ENCODE data around the gene UACA. TPM values are rescaled to one million over a fixed set of nuclear protein-coding genes. Genes with fewer than 3 reads are reported as not detected.
A peak's percentile ranks its signal among the peaks of the same experiment; 100 is the strongest.

The UACA gene
- total RNA-seq, 1 donor from 2014 or later: 46.2 TPM

- no peak for TF ChIP-seq CTCF (IDR thresholded peaks at IDR 0.05; ENCODE audit: unreplicated experiment)
- Mint-ChIP-seq H3K4me3 (ENCODE audit: low read depth) (no peak overlapping the region), H3K27me3 (peaks cover 14% of the 10 kb centered on the region), H3K27ac (no peak overlapping the region), H3K9me3 (ENCODE audit: low read depth) (no peaks in the 10 kb centered on the region), H3K4me1 (ENCODE audit: low read depth) (peaks cover 2% of the 10 kb centered on the region), H3K36me3 (ENCODE audit: insufficient read depth) (no peaks in the 10 kb centered on the region)
- DNase-seq (ENCODE audit: low spot score, unreplicated experiment): no peak
Observed at GRCh38 chr15:70781236-70781635, 17.9 kb upstream of the UACA start.

GRCh38 chr15:70778258-70779076 is 15.1 kb upstream of the UACA start:
- DNase-seq (ENCODE audit: low spot score, unreplicated experiment): no peak
- peaks cover 5% of the 10 kb centered on the region for H3K4me1 Mint-ChIP-seq (ENCODE audit: low read depth)
- H3K9me3 Mint-ChIP-seq (ENCODE audit: low read depth): no peaks in the 10 kb centered on the region
- H3K36me3 Mint-ChIP-seq (ENCODE audit: insufficient read depth): no peaks in the 10 kb centered on the region
- H3K4me3 Mint-ChIP-seq (ENCODE audit: low read depth): no peak overlapping the region
- TF ChIP-seq CTCF (IDR thresholded peaks at IDR 0.05; ENCODE audit: unreplicated experiment): no peak
- H3K27ac Mint-ChIP-seq: peak overlapping the region; percentile 73
- peaks cover 5% of the 10 kb centered on the region for H3K27me3 Mint-ChIP-seq

- Mint-ChIP-seq H3K4me1 (ENCODE audit: low read depth) (peaks cover 5% of the 10 kb centered on the region), H3K4me3 (ENCODE audit: low read depth) (no peak overlapping the region), H3K27ac (no peak overlapping the region), H3K9me3 (ENCODE audit: low read depth) (no peaks in the 10 kb centered on the region), H3K27me3 (peaks cover 4% of the 10 kb centered on the region), H3K36me3 (ENCODE audit: insufficient read depth) (no peaks in the 10 kb centered on the region)
- no peak for TF ChIP-seq CTCF (IDR thresholded peaks at IDR 0.05; ENCODE audit: unreplicated experiment)
- no peak for DNase-seq (ENCODE audit: low spot score, unreplicated experiment)
Observed at GRCh38 chr15:70777170-70777926, 14.0 kb upstream of the UACA start.

- Mint-ChIP-seq H3K27ac (no peak overlapping the region), H3K9me3 (ENCODE audit: low read depth) (no peaks in the 10 kb centered on the region), H3K36me3 (ENCODE audit: insufficient read depth) (no peaks in the 10 kb centered on the region), H3K4me1 (ENCODE audit: low read depth) (peaks cover 5% of the 10 kb centered on the region), H3K27me3 (no peaks in the 10 kb centered on the region), H3K4me3 (ENCODE audit: low read depth) (no peak overlapping the region)
- DNase-seq (ENCODE audit: low spot score, unreplicated experiment): no peak
- TF ChIP-seq CTCF (IDR thresholded peaks at IDR 0.05; ENCODE audit: unreplicated experiment): no peak
Observed at GRCh38 chr15:70775160-70775559, 11.8 kb upstream of the UACA start.

- Mint-ChIP-seq H3K27ac (no peak overlapping the region), H3K4me1 (ENCODE audit: low read depth) (peaks cover 10% of the 10 kb centered on the region), H3K9me3 (ENCODE audit: low read depth) (no peaks in the 10 kb centered on the region), H3K36me3 (ENCODE audit: insufficient read depth) (no peaks in the 10 kb centered on the region), H3K27me3 (no peaks in the 10 kb centered on the region), H3K4me3 (ENCODE audit: low read depth) (no peak overlapping the region)
- no peak for TF ChIP-seq CTCF (IDR thresholded peaks at IDR 0.05; ENCODE audit: unreplicated experiment)
- DNase-seq (ENCODE audit: low spot score, unreplicated experiment): no peak
Observed at GRCh38 chr15:70772402-70772801, 9.0 kb upstream of the UACA start.

All from progenitor cell of endocrine pancreas (in vitro differentiated cells).